Aorta (tissue), 5 donors: ENCODE results near the gene RPA4. TPM values are rescaled to one million over a fixed set of nuclear protein-coding genes. Genes with fewer than 3 reads are reported as not detected.
"Not testable (repeated sequence)": the region's sequence is repeated elsewhere in the genome, so short reads cannot be mapped to it uniquely, and the experiment has no call there.

Experiments used
- ATAC-seq: fragments of 200-7000 bp; cut with Tn5 transposase; one replicate; pipeline ENCODE4 v1.9.1; 2022; ENCODE audit warnings: moderate library complexity; ENCODE audit not compliant: low FRiP score
- DNase-seq, 2 donors: peaks; one replicate each; pipeline ENCODE4 v3.0.0-alpha.2; 2020
- H3K27ac ChIP-seq, 2 donors: one replicate each; pipeline ENCODE4 v1.5.1; 2013; ENCODE audit warnings: low read length in 2 of 2, mild to moderate bottlenecking in 2 of 2, moderate library complexity in 2 of 2, control low read depth in 1 of 2, inconsistent platforms in 1 of 2, low read depth in 1 of 2
- H3K27me3 ChIP-seq, 2 donors: one replicate each; pipeline ENCODE4 v1.6.1; 2013; ENCODE audit warnings: control low read depth in 1 of 2, low read length in 1 of 2, mild to moderate bottlenecking in 1 of 2, moderate library complexity in 1 of 2; ENCODE audit not compliant: insufficient read depth in 2 of 2, control insufficient read depth in 1 of 2
- H3K36me3 ChIP-seq, 2 donors: one replicate each; pipeline ENCODE4 v1.6.1; 2013; ENCODE audit warnings: control low read depth in 1 of 2, low read length in 1 of 2, mild to moderate bottlenecking in 1 of 2; ENCODE audit not compliant: insufficient read depth in 2 of 2, control insufficient read depth in 1 of 2
- H3K4me1 ChIP-seq, 2 donors: one replicate each; pipeline ENCODE4 v1.6.1; 2013; ENCODE audit warnings: low read length in 2 of 2, control low read depth in 1 of 2, mild to moderate bottlenecking in 1 of 2, moderate library complexity in 1 of 2; ENCODE audit not compliant: insufficient read depth in 2 of 2, control insufficient read depth in 1 of 2
- H3K4me3 ChIP-seq, 2 donors: one replicate each; pipeline ENCODE4 v1.5.1; 2013; ENCODE audit warnings: low read length in 2 of 2, control low read depth in 1 of 2, mild to moderate bottlenecking in 1 of 2
- H3K9me3 ChIP-seq: one replicate; pipeline ENCODE4 v1.6.1; 2013; ENCODE audit warnings: mild to moderate bottlenecking, low read length; ENCODE audit not compliant: control insufficient read depth
- WGBS, 2 donors: extraction: QIAGEN DNeasy Blood & Tissue Kit; methylation state at CpG; one replicate each; pipeline ENCODE4 v1.1.7; 2013; 5-methylcytosine and 5-hydroxymethylcytosine counted together
- intact Hi-C, 2 donors: fragments of 100-400 bp; cut with DNase I; formaldehyde crosslinking; loops; one replicate each; pipeline versions ENCODE4 v1.14.2 to v1.15.0; 2022
- polyA plus RNA-seq, 2 donors: library from polyadenylated mRNA; stranded (reverse); fragments of 200-250 nt; gene quantifications; one replicate each; pipeline ENCODE4 v1.2.3, GENCODE V29; 2013
- total RNA-seq, 2 donors: library from RNA; stranded (reverse); fragmentation: NEBNext Ultra II Directional; extraction: Animal tissue kit (Norgen Biotek cat#: 25700); gene quantifications; one replicate each; pipeline ENCODE4 v1.2.1, GENCODE V29; 2021
- donor health status: healthy with polysubstance abuse.
- donor health status: Bipolar disorder and iron deficiency.
- donor health status: DM: no; HTN: no; CAD: no.
- donor health status: DM: no; HTN: no; CAD: no.
- donor health status: DM: yes; HTN: yes; CAD: no.

Gene RPA4
- total and polyA plus RNA-seq, 4 donors: 0.23 to 3.0 (median 2.1) TPM; not detected in 1

DNA sequence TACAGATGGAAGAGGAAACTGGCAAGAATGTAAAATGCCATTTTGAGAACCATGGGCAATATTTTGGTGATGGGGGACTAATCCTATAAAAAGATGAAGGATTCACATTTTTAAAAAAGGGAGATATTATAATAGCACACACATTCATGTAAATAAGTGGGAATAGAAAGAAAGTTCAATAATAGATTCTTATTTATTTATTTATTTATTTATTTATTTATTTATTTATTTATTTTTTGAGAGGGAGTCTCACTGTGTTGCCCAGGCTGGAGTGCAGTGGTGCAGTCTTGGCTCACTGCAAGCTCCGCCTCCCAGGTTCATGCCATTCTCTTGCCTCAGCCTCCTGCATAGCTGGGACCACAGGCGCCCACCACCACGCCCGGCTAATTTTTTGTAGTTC, 24.3 kb upstream of the RPA4 start:
- 95 to 100% methylated on average over 4 of the region's 4 CpGs for WGBS, 2 donors
- intact Hi-C loops, H3K27ac ChIP-seq: not testable (repeated sequence)

DNA sequence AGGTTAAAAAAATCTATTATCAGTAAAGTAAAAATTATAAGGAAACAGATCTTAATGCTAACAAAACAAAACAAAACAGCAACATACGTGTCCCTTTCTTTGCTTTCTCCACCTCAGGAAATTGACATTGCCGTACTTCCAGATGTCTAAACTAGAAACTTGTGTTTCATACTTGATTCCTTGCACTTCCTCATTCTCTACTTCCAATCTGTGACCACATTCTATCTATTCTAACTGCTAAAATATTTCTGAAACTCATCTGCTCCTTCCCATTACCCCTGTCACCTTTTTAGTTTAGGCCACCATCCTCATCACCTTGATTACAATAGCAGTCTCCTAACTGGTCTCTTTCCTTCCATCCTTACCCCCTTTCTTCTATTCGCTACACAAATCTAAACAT, 22.5 kb upstream of the RPA4 start:
- DNase-seq (no peak), ATAC-seq (no peak)
- no peaks in the 10 kb centered on the region for H3K36me3 ChIP-seq
- 78 to 81% methylated on average over 3 of the region's 3 CpGs for WGBS, 2 donors
- intact Hi-C loops: no loop called here
- H3K9me3 ChIP-seq: no peaks in the 10 kb centered on the region
- H3K4me1 ChIP-seq: no peaks in the 10 kb centered on the region
- H3K27me3 ChIP-seq: no peaks in the 10 kb centered on the region
- H3K27ac ChIP-seq: no peak overlapping the region
- no peak overlapping the region for H3K4me3 ChIP-seq

More for the DNA sequence above, 24.3 kb upstream of the RPA4 start:
- not testable (repeated sequence) for H3K36me3 ChIP-seq, H3K4me3 ChIP-seq, DNase-seq, H3K9me3 ChIP-seq, H3K4me1 ChIP-seq, H3K27me3 ChIP-seq, ATAC-seq

DNA sequence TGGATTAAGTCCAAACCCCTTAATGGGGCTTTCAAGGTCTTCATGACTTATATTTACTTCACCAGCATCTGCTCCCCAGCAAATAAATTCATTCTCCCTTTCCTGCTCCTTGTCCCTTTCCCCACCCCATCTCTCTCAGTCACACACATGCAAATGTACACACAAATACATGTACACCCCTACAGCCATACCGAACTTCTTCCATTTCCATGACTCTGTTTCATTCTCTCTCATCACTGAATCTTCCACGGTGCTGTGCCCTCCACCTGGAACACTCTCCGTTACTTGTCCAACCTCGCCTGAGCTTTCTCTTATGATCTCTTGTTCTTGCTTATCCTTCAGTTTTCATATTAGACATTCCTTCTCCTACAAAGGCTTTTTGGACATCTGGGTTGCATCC, 22.0 kb upstream of the RPA4 start:
- no peak overlapping the region for H3K27ac ChIP-seq
- intact Hi-C loops: no loop called here
- DNase-seq (no peak), ATAC-seq (no peak)
- no peaks in the 10 kb centered on the region for H3K4me1 ChIP-seq
- no peaks in the 10 kb centered on the region for H3K9me3 ChIP-seq
- WGBS, 2 donors: 88 to 97% methylated on average over 4 of the region's 4 CpGs
- H3K4me3 ChIP-seq: no peak overlapping the region
- no peaks in the 10 kb centered on the region for H3K27me3 ChIP-seq
- no peaks in the 10 kb centered on the region for H3K36me3 ChIP-seq

DNA sequence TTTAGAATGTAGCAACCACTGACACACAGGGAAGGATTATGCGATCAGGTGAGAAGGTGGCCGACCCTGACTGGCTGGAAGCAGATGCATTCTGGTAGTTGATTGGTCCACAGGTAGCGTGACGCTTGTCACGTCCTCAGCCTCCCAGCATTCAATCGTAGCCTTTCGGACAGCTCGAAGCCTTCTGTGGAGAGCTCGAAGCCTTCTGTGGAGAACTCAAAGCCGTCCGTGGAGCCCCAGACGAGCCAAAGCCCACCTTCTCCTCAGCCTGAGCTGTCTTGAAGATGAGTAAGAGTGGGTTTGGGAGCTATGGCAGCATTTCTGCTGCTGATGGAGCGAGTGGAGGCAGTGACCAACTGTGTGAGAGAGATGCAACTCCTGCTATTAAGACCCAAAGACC, 319 bp downstream of the RPA4 start:
- H3K9me3 ChIP-seq: no peaks in the 10 kb centered on the region
- WGBS, 2 donors: 92 to 98% methylated on average over 13 of the region's 13 CpGs

DNA sequence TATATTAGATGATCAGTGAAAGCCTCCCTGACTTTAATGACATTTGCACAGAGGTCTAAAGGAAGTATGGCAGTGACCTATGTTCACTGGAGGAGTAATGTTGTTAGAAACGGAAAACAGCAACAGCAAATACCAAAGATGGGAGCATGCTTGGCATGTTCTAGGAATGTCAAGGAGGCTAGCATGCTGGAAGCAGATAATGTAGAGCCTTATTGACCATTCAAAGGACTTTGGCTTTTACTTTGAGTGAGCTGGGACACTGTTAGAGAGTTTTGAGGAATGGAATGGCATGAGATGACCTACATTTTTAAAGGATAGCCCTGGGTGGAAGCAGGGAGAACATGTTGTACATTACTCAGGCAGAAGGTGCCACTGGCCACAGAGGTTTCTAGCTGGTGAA, 6.0 kb downstream of the RPA4 start:
- intact Hi-C loops: no loop called here
- DNase-seq (no peak), ATAC-seq (no peak)
- H3K9me3 ChIP-seq: no peaks in the 10 kb centered on the region
- no peaks in the 10 kb centered on the region for H3K27me3 ChIP-seq
- no peaks in the 10 kb centered on the region for H3K4me1 ChIP-seq
- no peak overlapping the region for H3K27ac ChIP-seq
- 55 to 57% methylated on average over 1 of the region's 1 CpG for WGBS, 2 donors
- peaks cover 0 to 1% of the 10 kb centered on the region in 2 donors for H3K36me3 ChIP-seq
- no peak overlapping the region for H3K4me3 ChIP-seq

More for the DNA sequence above, 319 bp downstream of the RPA4 start:
- Histone ChIP-seq H3K36me3 (peaks cover 0 to 3% of the 10 kb centered on the region in 2 donors), H3K27ac (no peak overlapping the region), H3K4me3 (no peak overlapping the region), H3K4me1 (no peaks in the 10 kb centered on the region), H3K27me3 (no peaks in the 10 kb centered on the region)
- intact Hi-C loops: no loop called here
- DNase-seq (no peak), ATAC-seq (no peak)

GRCh38 chrX:96906741-96907140, 23.0 kb downstream of the RPA4 start:
- Histone ChIP-seq H3K4me1 (no peaks in the 10 kb centered on the region), H3K4me3 (no peak overlapping the region), H3K27me3 (no peaks in the 10 kb centered on the region), H3K36me3 (no peaks in the 10 kb centered on the region), H3K27ac (no peak overlapping the region), H3K9me3 (no peaks in the 10 kb centered on the region)
- 14 to 44% methylated on average over 2 of the region's 2 CpGs for WGBS, 2 donors
- ATAC-seq: no peak
- DNase-seq: no peak
- intact Hi-C loops: no loop called here

- intact Hi-C loops: no loop called here
- H3K27me3 ChIP-seq: no peaks in the 10 kb centered on the region
- H3K4me1 ChIP-seq: no peaks in the 10 kb centered on the region
- no peaks in the 10 kb centered on the region for H3K9me3 ChIP-seq
- no peak overlapping the region for H3K27ac ChIP-seq
- peak; percentile 50 for ATAC-seq
- no peak for DNase-seq
- 8 to 19% methylated on average over 3 of the region's 3 CpGs for WGBS, 2 donors
- no peak overlapping the region for H3K4me3 ChIP-seq
- no peaks in the 10 kb centered on the region for H3K36me3 ChIP-seq
These were observed 24.0 kb downstream of the RPA4 start for GRCh38 chrX:96907516-96908272.

DNA sequence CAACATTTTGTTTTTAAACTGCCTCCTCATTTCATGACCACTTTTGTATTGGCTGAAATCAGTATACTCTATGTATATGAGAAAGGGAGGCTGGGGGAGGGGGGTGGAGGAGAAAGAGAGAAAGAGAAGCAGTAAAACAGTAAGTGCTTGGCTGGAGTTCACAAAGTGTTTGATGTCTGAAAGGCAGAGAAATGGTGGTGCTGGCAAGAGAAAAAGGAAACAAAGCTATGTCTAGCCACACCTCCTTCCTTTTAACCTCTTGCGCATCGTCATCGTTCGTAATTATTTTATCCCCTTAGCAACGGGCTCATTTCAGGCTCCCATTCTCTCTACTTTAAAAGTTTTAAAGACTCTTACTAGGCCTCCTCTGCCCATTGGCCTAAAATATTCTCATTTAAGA, 25.6 kb downstream of the RPA4 start:
- Histone ChIP-seq H3K27ac (no peak overlapping the region), H3K9me3 (no peaks in the 10 kb centered on the region)

DNA sequence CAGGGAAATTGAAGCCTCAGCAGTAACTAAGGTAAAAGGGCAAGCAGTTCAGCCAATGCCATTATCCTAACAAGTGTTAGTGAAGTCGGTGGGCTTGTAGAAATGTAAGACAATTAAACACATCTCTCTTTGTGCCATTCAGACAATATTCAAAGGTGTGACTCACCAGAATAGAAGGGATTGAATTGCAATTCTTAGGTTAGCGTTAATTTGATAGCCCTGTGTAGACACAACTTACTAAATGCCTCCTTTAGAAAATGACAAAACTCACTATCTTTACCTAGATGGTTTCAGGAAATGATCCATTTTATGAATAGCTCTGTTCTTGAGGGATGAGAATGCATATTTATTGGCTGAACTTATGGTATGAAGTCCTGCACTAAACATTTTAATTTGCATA, 35.2 kb downstream of the RPA4 start:
- intact Hi-C loops: no loop called here
- no peak for ATAC-seq
- no peaks in the 10 kb centered on the region for H3K36me3 ChIP-seq

More for the DNA sequence above, 25.6 kb downstream of the RPA4 start:
- intact Hi-C loops: no loop called here
- Histone ChIP-seq H3K4me1 (no peaks in the 10 kb centered on the region), H3K4me3 (no peak overlapping the region), H3K36me3 (no peaks in the 10 kb centered on the region), H3K27me3 (no peaks in the 10 kb centered on the region)
- 80 to 82% methylated on average over 5 of the region's 5 CpGs for WGBS, 2 donors
- DNase-seq: no peak
- no peak for ATAC-seq

More for the DNA sequence above, 35.2 kb downstream of the RPA4 start:
- WGBS, 2 donors: 81 to 97% methylated on average over 2 of the region's 2 CpGs
- H3K9me3 ChIP-seq: no peaks in the 10 kb centered on the region
- no peak overlapping the region for H3K4me3 ChIP-seq
- no peaks in the 10 kb centered on the region for H3K27me3 ChIP-seq
- no peaks in the 10 kb centered on the region for H3K4me1 ChIP-seq
- H3K27ac ChIP-seq: no peak overlapping the region
- no peak for DNase-seq
